MM.1S (cell line): ENCODE data around the gene FGD6.

Experiments used
- DNase-seq: peaks from one replicate; pipeline ENCODE4 v3.0.0-alpha.2; 2015
- H2AFZ ChIP-seq: fragments of 300-600 bp; sonication (generic); 2 replicates; pipeline ENCODE4 v1.6.0; 2016; ENCODE audit warnings: antibody characterized with exemption, low read length
- H3F3A ChIP-seq: fragments of 300-600 bp; sonication (generic); 2 replicates; pipeline ENCODE4 v1.6.1; 2016; ENCODE audit warnings: mild to moderate bottlenecking, antibody characterized with exemption, low read length, moderate library complexity, mixed read lengths; ENCODE audit not compliant: insufficient read depth
- H3K27ac ChIP-seq: fragments of 300-600 bp; sonication (generic); 2 replicates; pipeline ENCODE4 v1.5.1; 2016; ENCODE audit warnings: mild to moderate bottlenecking, low read length
- H3K27me3 ChIP-seq: fragments of 300-600 bp; sonication (generic); replicated peaks from 2 replicates; pipeline ENCODE4 v1.6.0; 2016; ENCODE audit warnings: low read length; ENCODE audit not compliant: insufficient read depth
- H3K36me3 ChIP-seq: fragments of 300-600 bp; sonication (generic); replicated peaks from 2 replicates; pipeline ENCODE4 v1.6.1; 2016; ENCODE audit warnings: mild to moderate bottlenecking, low read length, mixed read lengths; ENCODE audit not compliant: insufficient read depth
- H3K4me1 ChIP-seq: fragments of 300-600 bp; sonication (generic); 2 replicates; pipeline ENCODE4 v1.6.1; 2016; ENCODE audit warnings: low read length, mixed read lengths
- H3K4me2 ChIP-seq: fragments of 300-600 bp; sonication (generic); 2 replicates; pipeline ENCODE4 v1.6.0; 2016; ENCODE audit warnings: low read depth, low read length
- H3K4me3 ChIP-seq: fragments of 300-600 bp; sonication (generic); 2 replicates; pipeline ENCODE4 v1.5.1; 2016; ENCODE audit warnings: low read length, mixed read lengths
- H3K79me2 ChIP-seq: fragments of 300-600 bp; sonication (generic); 2 replicates; pipeline ENCODE4 v1.6.1; 2016; ENCODE audit warnings: mixed run types, low read length, mixed read lengths
- H3K9ac ChIP-seq: fragments of 300-600 bp; sonication (generic); 2 replicates; pipeline ENCODE4 v1.6.1; 2016; ENCODE audit warnings: low read length, mixed read lengths
- H3K9me2 ChIP-seq: fragments of 300-600 bp; sonication (generic); replicated peaks from 2 replicates; pipeline ENCODE4 v1.6.1; 2016; ENCODE audit warnings: mild to moderate bottlenecking, low read length, mixed read lengths; ENCODE audit not compliant: insufficient read depth
- H3K9me3 ChIP-seq: fragments of 300-600 bp; sonication (generic); replicated peaks from 2 replicates; pipeline ENCODE4 v1.6.1; 2016; ENCODE audit warnings: mild to moderate bottlenecking, low read length, mixed read lengths; ENCODE audit not compliant: insufficient read depth
- H4K20me1 ChIP-seq: fragments of 300-600 bp; sonication (generic); 2 replicates; pipeline ENCODE4 v1.6.1; 2016; ENCODE audit warnings: mild to moderate bottlenecking, low read length, moderate library complexity, mixed read lengths; ENCODE audit not compliant: insufficient read depth
- EZH2 ChIP-seq: fragments of 300-600 bp; sonication (generic); optimal IDR thresholded peaks from 2 replicates; pipeline ENCODE3; 2017; ENCODE audit warnings: low read depth, mild to moderate bottlenecking, antibody characterized with exemption, low read length, mixed read lengths
- EZH2phosphoT487 ChIP-seq: fragments of 300-600 bp; sonication (generic); IDR thresholded peaks from 2 replicates; pipeline ENCODE4 v1.6.1; 2018; ENCODE audit warnings: antibody characterized with exemption, low read length
- TF ChIP-seq, protein P1 (sequence below): fragments of 300-600 bp; sonication (generic); IDR thresholded peaks from 2 replicates; pipeline ENCODE4 v1.5.1; 2016; ENCODE audit warnings: antibody characterized with exemption, low read length, mixed read lengths

Gene FGD6

DNA sequence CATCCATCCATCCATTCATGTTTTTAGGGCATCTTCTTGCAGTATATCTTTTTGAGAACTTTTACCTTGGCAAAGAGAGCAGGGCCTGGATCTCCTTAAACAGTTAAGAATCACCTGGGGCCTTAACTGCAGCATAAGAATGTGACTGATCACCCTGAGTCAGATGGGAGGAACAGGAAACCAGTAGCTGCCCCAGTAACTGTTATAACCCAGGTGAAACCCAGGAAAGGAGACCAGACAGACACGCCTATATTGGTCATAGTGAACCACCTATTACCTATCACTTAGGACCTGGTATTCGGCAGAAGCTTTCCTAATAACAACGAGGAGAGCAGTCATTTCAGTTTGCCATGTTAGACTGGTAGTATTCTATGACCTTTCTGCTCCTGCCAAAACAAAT, 100.5 kb downstream of the FGD6 start:
- Histone ChIP-seq H3K9ac (peak overlapping the region; percentile 27; the same call in 1 of the 2 replicates), H3K36me3 (no peaks in the 10 kb centered on the region), H2AFZ (peak overlapping the region; percentile 42), H3K4me3 (peak overlapping the region; percentile 31), H3K4me2 (peak overlapping the region; percentile 42), H3K79me2 (no peaks in the 10 kb centered on the region), H3F3A (peaks cover 15% of the 10 kb centered on the region), H4K20me1 (no peaks in the 10 kb centered on the region), H3K4me1 (peaks cover 15% of the 10 kb centered on the region), H3K9me2 (no peaks in the 10 kb centered on the region), H3K27ac (peak overlapping the region; percentile 49; the same call in 1 of the 2 replicates), H3K27me3 (no peaks in the 10 kb centered on the region), H3K9me3 (no peaks in the 10 kb centered on the region)
- DNase-seq, result peak; percentile 77
- TF ChIP-seq EZH2 (no peak), EZH2phosphoT487 (no peak)
- TF ChIP-seq, protein P1, sequence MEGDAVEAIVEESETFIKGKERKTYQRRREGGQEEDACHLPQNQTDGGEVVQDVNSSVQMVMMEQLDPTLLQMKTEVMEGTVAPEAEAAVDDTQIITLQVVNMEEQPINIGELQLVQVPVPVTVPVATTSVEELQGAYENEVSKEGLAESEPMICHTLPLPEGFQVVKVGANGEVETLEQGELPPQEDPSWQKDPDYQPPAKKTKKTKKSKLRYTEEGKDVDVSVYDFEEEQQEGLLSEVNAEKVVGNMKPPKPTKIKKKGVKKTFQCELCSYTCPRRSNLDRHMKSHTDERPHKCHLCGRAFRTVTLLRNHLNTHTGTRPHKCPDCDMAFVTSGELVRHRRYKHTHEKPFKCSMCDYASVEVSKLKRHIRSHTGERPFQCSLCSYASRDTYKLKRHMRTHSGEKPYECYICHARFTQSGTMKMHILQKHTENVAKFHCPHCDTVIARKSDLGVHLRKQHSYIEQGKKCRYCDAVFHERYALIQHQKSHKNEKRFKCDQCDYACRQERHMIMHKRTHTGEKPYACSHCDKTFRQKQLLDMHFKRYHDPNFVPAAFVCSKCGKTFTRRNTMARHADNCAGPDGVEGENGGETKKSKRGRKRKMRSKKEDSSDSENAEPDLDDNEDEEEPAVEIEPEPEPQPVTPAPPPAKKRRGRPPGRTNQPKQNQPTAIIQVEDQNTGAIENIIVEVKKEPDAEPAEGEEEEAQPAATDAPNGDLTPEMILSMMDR, result no peak

DNA sequence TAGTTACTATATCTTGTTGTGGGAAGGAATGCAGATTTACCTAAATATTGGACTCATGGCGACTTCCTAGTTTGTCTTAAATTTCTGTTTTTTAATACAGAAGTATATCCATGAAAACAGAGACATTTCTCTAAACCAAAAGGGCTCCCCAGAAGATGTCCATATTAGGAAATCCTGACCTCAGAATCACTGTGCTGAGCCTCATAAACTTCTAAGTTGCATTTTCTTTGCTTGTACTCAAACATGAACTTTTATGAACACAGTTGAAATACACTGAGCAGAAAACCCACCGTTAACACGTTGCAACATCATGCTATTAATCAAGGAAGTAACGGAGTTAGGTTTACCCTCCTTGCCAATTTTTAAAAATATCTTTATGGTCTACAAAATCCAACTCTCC, 100.9 kb downstream of the FGD6 start:
- H3K27ac ChIP-seq, result peak overlapping the region; percentile 49; the same call in 1 of the 2 replicates
- H3K27me3 ChIP-seq, result no peaks in the 10 kb centered on the region
- H3K9me2 ChIP-seq, result no peaks in the 10 kb centered on the region
- H2AFZ ChIP-seq, result peak overlapping the region; percentile 42
- H3K36me3 ChIP-seq, result no peaks in the 10 kb centered on the region
- H3K4me2 ChIP-seq, result peak overlapping the region; percentile 42
- peak overlapping the region; percentile 31 for H3K4me3 ChIP-seq
- no peaks in the 10 kb centered on the region for H3K79me2 ChIP-seq
- H3F3A ChIP-seq, result peaks cover 15% of the 10 kb centered on the region
- TF ChIP-seq, protein P1, result no peak
- TF ChIP-seq EZH2 (no peak), EZH2phosphoT487 (no peak)
- H4K20me1 ChIP-seq, result no peaks in the 10 kb centered on the region
- H3K9me3 ChIP-seq, result no peaks in the 10 kb centered on the region
- peaks cover 15% of the 10 kb centered on the region for H3K4me1 ChIP-seq
- H3K9ac ChIP-seq, result peak overlapping the region; percentile 27; the same call in 1 of the 2 replicates
- no peak for DNase-seq

DNA sequence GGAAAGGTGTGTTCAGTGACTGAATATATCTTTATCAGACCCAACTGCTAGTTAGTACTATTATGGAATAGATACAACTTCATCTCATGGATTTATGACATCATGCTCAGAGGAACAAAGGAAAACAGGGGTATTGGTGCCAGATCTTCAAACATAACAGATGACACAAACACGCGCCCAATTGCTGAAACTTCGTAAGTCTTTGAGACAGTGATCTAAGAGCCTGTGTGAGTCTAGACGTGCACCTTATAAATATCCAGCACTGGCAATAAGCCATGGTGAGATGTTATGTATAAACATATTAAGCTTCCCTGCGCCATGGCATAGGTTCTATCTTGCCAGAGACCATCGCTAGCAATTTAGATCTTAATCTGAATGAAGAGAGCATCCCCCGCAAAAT, 101.6 kb downstream of the FGD6 start:
- Histone ChIP-seq H3K4me2 (peak overlapping the region; percentile 42; the same call in 1 of the 2 replicates), H3K4me3 (no peak overlapping the region)

More for the DNA sequence above, 101.6 kb downstream of the FGD6 start:
- Histone ChIP-seq H3K27ac (no peak overlapping the region), H3K9ac (no peak overlapping the region), H3F3A (peaks cover 15% of the 10 kb centered on the region), H4K20me1 (no peaks in the 10 kb centered on the region), H2AFZ (no peak overlapping the region; the same call in 1 of the 2 replicates), H3K36me3 (no peaks in the 10 kb centered on the region), H3K9me3 (no peaks in the 10 kb centered on the region), H3K79me2 (no peaks in the 10 kb centered on the region), H3K27me3 (no peaks in the 10 kb centered on the region), H3K9me2 (no peaks in the 10 kb centered on the region), H3K4me1 (peaks cover 15% of the 10 kb centered on the region)
- TF ChIP-seq EZH2 (no peak), EZH2phosphoT487 (no peak)
- TF ChIP-seq, protein P1, result no peak
- DNase-seq, result no peak
